ENCODE measurements around the gene ARHGAP15.
A peak's percentile ranks its signal among the peaks of the same experiment; 100 is the strongest.

ARHGAP15 gene

DNA sequence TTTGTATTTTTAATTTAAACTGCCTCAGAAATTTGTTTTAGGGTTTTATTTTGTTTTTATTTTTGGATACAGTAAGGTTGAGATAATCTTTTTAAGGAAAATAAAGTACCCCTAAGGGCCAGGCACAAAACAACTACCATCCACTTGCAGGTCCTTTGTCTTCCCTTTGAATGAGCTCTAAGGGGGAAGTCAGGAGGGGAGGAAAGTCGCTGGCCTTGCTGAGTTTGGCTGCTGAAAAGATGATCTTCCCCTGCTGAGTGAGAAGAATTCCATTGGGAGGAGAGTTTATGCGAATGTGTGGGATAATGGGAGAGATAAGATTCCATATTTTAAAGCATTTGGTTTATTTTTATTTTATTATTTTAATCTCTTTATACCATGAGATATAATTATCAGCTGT lies 100.7 kb downstream of the ARHGAP15 start:
- no peak for DNase-seq

DNA sequence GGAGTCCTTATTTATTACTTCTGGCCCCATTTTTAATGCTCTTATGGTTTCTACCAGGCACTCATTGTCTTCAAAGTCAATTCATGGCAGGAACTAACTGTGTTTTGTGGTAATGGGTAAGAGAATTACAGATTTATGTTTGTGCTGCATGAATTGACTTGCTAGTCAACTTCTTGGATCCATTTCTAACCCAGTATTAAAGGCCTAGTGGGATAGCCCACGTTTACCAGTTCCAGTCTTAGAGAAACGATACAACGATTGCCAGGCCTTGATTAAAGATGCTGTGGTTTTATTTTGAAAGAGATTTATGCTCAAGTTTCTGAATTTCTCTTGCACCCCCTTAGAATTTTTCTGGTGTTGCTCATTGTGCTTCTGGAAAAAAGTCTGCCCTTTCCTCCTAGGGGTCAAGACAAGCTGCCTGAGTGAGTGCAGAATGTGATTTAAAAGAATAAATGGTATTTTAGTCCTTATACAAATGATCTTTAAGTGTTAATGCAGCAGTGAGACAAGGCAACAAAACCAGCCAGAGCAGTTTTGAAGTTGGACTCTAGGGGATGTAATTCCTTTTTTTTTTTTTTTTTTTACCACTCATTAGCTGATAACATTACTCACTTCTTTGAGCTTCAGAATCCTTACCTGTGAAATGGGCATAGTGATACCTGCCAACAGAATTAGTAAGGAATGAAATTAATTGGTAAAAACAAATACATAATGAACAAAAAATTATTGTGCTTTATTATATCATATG lies 101.5 kb downstream of the ARHGAP15 start:
- DNase-seq: no peak

DNA sequence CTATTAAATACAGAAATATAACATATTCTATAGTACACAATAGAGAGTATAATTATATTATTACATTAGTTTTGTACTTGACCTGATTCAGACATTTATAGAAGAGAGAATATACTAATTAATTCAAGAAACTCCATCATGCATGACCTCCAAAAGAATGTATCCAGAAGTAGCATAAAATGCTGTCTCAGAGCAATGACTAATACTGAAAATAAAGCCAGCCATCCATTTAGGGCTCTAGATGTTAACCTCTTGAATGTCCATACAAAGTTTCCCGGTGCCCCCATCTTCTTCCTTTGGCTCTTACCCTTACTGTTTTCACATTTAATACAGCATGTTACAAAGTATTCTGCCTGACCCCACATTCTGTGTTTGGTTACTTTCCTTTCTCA lies 102.0 kb downstream of the ARHGAP15 start:
- no peak for DNase-seq

DNA sequence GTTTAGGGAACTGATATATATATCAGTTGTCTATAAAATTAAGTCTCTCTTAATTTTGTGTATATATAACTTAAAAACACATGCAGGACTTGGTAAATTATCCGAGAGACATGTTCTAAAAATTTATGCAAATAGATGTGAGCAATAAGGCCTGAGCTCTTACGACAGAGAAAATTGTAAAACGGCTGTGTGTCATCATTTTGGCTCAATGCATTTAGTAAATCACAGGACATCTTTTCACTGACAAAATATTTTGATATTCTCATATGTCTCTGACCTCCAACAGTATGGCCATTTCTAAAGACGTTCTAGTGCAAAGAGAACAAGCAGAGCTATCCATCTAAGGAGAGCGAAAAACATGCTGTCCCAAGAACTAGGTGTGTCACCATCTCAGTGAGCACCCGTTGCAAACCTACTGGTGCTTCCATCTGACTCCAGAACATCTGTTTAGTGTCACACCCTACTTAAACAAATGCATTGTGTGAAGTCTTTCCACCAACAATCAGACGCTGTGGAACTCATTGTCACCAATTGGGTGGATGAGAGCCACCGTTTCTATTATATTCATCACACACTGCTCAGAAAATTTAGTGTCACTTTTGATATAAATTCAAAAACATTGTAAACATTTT lies 108.0 kb downstream of the ARHGAP15 start:
- no peak for DNase-seq

DNA sequence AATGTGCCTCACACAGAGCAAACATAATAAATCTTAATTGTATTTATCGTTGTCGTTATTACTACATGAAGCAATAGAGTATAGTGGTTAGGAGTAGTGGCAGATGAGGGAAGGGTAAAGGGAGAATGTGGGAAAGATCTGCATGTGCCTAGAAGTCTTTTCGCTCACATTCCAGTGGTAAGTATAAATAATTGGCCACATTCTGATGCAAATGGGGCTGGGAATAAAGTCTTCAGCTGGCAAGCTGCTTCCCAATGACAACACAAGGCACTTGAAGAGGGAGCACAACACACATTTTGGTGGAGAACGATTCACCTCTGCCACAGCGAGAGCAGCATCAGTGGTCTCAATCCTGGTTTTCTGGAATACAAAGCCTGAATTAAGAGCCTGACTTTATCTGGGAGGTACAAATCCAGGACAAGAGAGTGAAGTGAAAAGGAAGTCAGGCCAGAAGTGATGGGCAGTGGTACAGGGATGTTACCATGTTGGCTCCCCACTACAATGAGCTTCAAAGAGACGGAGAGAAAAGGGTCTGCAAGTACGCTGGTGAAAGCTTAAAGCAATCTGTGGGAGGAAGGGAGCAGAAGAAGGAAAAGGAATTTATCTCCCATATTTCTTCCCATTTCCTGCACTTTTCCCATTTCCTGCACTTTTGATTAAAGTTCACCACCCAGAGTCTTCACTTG lies 112.3 kb downstream of the ARHGAP15 start:
- no peak for DNase-seq

DNA sequence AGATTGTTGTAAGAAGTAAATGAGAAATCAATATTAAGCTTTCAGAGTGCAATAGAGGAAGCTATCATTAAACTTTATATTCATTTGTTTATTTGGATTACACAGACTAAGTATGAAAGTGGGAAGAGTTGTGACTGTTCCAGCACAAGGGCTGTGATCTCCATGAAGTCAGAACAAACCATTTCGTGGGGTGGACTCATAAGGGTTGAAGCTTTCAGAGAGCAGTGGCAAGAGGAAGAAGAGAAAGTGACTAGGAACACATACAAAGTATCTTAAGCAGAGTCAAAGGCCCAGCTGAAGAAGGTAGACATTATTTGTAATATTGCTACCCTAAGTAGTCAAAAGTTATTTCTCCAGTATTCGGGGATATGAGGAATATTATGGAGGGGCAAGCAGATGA lies 117.0 kb downstream of the ARHGAP15 start:
- DNase-seq: no peak

DNA sequence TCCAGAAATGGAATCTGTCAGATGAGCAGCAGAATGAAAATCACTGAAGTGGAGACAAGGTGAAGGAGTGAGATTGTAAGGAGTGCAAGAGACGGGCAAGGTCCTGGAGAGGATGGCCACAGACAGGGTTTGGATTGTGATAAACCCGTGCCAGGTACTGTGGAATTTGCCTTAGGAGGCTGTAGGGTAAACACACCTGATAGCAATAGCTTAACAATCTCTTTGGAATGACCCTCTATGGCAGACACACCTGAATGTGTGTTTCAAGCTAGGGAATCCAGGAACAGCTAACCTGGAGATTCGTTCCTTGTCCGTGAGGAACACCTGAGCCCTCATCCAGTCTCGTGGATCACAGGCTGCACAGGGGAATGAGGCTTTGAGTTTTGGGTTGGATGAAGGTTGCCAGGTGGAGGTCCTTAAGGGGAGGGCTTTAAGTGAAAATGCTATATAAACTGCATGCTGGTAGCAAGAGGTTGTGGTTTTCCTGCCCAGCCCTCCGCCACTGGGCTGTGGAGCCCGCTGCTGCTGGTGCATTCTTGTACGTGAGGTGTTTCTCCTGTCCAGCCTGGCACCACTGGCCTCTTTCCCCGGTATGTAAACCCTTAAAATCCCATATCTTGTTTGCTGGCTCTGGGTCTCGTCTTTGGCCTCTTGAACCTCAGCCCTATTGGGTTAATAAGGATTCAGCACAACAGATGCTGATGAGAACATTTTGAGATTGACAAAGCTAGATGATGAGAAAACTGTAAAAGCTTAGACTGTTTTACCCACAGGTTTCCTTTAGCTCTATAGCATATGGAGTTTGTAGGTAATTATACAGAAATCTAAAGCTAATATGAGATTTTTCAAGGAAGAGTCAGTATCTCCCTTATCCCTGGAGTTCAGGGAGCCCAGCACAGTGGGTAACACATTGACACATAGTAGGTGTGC lies 117.9 kb downstream of the ARHGAP15 start:
- DNase-seq: peak in 1 of 3 experiments; percentile 24

DNA sequence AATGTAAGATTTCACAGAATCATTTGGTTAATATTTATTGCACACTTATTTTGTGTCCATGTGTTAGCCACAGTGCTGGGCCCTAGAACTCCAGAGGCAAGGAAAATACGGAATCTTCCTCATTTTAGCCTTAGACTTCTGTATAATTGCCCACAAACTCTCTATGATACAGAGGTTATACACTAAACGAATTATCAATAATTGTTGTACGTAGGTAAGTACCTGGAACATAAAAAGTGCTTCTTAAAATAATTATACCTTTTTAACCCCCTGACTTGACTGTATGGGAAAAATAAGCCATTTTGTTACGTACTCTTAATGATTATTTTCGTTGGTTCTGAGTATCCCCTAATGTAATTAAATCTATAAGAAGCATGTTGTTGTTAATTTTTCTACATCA lies 119.4 kb downstream of the ARHGAP15 start:
- peak in 2 of 3 experiments; percentile 61 to 90 for DNase-seq

DNA sequence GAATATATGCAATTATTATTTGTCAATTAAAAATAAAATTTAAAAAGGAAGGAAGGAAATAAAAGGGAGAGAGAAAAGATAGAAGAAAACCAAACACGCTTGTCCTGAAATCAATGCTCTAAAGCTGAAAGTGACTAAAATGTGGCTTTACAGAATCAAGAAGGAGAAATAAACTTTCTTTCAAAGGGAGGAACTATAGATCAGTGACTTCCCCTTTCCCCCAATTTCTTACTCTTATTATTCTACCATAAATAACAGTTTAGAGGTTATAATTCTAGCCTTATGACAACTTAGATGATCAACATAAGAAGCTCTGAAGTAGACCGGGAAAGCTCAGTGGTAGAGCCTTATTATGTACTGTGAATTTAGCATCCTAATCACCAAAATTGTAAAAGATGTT lies 122.5 kb downstream of the ARHGAP15 start:
- no peak for DNase-seq

DNA sequence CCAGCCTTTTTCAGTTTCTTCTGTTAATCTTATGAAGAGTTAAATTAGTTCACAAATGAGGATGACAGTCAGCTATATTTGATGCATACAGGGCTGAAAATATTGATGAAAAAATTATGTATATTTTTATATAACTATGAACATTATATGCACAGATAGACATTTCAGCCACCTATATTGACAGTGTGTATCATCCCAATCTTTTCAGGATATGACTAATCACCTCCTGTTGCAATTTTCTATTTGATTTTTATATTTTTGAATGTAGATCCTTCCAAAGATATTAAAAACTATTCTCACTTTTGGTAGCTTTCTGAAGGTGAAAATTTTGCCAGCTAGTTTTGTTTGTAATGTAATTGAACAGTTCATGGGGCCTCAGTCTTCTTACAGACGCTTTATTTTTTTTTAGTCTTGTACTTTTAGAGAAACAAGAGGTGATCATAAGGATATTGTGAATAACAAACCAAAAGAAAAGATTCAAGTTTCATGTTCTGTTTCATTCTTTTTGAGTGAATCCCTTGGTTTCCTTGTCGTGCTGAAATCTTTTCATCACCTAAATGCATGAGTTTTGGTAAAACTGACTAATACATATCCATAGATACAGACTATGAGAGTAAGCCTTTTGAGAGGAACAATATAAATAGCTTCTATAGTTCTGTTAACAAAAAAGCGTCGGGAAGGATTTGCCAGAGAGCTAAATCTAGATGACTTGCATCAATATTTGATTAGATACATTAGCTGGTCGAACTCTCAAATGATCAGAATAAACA lies 123.1 kb downstream of the ARHGAP15 start:
- no peak for DNase-seq

DNA sequence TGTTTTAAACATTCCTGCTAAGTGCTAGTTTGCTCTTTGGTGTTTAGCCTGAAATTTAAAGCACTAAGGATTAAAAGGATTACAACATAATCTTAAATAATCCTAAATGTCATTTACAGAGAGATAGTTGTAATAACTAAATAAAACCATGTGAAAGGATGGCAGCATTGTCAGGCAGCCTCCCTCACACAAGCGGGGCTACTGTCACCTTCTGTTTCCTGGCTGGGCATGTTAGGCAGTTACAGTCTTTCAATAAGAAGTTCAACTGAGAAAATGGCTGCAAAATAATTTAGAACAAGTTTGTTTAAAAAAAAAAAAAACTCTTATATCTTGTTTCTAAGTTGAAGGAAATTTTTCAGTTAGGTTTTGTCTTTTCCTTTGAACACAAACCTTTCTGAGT lies 124.9 kb downstream of the ARHGAP15 start:
- peak in 1 of 3 experiments; percentile 23 for DNase-seq

DNA sequence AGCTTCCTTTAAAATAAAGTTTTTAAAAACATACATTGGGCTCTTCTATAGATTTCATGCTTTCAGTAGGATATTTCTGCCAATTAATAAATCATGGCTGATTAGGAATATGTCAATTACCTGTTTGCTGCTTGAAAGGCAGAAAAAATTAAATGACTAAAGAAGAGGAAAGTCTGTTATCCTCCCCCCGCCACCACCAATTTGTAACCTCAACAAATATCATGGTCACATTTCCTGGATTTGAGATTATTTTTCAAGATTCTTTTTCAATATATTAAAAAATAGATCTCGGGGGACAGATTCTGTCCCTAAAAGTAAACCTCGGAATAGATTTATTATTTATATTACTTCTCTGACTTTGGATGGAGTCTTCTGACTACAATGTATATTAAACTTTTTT lies 125.9 kb downstream of the ARHGAP15 start:
- DNase-seq: no peak

DNA sequence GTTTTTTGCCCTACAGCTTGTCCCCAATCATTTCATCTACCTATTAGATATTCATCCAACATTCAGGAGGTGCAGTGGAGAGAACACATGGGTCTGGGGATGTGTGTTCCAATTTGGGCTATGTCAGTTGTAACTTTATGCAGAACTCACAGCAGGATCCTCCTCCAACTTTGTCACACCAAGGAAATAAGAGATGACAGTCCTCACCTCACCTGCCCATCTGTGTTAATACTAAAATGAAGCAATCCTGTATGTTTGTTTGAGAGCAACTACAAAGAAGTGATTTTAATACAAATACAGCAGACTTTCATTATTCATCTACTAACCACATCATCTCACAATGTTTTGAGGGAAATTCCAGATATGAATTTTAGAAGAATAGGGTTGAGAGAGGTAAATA lies 126.7 kb downstream of the ARHGAP15 start:
- no peak for DNase-seq

DNA sequence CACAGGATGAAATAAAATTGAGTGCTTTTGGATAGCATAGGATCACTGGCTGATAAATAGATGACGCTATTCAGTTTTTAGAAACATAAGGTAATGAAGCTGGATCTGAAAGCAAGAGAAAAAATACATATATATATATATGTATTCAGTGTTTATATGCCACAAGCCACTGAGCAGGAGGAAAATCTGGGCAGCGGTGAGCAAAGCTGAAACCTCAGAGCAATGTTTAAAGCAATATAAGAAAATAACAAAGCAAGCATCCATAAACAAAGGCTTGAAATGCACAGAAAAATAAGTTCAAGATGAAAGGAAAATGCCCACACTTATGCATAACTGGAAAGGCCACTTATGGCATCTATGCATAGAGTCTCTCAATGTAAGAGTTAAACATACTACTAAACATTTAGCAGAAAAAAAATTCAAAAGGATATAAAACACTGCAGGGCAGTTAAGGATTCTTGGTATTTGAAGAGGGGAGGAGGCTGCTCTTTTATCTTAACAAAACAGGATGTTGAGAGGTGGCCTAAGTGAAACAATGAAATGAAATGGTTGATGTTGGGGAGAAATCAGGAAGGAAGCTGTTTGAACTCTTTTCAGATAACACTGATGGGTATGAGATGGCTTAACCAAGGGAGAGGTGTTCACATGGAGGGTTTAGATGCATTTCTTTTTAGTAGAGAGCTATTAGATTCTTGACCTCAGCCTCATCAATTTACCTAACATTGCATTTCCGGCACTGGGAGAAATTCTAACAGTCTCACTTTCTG lies 129.1 kb downstream of the ARHGAP15 start:
- no peak for DNase-seq

DNA sequence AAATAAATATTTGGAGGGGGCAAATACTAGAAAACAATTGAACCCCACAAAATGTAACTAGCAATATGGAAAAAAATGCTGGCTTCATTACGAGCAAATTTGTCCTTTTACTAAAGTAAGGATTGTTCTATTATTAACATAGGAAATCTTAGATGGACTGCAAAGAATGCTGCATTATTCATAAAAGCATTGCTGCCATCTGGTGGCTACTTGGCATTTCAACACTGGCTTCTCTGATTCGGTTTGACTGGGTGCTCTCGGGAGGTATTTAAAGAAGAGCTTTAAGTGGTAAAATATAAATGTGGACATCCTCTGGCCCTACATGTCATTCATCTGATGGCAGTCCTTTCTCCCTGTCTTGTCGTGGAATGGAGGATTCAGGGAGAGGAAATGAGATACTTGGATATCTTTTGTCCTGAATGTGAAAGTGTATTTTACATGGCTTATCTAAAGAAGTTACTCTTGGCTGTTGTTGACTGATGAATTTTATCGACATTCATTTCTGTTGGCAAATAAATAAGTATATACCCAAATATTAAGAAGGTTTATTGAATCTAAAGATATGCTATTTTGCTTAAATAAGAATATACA lies 130.2 kb downstream of the ARHGAP15 start:
- peak; percentile 19 to 83 (median 54) for DNase-seq

DNA sequence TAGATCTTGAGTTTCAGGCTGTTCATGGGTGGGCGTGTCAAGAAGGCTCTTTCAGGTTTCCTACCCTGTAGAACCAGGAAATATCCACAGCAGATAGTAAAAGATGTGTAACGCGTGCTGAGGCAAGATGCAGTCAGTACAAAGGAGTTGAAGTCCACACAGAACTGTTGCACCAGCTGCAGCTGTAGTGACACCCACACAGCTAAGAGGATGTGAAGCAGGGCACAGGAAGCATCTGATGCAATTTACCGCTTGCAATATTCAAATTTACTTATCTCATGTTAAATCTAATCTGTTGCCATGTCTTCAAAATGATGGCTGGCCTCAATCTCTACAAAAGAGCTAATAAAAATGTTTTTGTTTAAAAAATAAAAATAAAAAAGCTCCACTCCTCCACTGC lies 132.8 kb downstream of the ARHGAP15 start:
- DNase-seq: no peak

DNA sequence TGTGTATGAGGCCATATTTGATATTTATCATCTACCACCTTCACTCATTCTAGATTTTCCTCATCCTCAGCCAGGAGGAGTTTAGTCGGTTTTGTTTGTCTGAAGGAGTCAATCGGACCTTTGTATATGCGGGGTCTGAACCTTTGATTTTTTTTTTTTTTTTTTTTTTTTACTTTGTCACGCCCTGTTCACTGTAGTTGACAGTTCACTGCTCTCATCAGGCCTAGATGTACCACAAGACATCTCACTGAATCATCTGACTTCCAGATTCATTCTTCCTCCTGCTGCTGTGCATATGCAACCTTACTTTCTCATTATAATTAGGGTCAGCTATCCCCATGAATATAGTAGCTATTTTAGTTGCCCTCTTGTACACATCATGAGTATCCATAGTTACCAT lies 133.2 kb downstream of the ARHGAP15 start:
- DNase-seq: no peak

DNA sequence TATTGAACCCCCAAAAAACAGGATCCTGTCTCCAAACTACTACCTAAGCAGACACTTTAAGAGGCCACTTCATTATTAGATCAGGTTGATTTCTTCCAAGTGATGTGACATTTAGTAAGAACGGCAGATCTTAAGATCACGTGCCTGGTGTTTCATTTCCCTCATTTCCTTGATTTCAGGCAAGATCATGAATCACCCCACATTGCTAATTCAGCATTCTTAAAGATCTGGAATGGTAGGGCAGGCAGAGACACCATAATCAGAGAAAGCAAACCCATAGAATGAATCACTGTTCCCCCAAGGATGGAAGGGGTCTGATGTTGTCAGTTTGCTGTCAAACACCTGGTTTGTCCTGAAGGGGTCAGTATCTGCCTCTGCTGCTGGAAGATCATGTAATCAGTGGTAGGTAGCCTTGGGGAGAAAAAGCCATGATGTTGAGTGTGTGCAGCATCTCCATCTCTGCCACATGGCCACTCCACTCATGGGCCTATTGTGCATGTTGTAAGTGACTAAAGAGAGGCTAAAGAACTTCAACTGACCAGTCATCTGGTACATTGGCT lies 133.9 kb downstream of the ARHGAP15 start:
- peak in 1 of 3 experiments; percentile 19 for DNase-seq

DNA sequence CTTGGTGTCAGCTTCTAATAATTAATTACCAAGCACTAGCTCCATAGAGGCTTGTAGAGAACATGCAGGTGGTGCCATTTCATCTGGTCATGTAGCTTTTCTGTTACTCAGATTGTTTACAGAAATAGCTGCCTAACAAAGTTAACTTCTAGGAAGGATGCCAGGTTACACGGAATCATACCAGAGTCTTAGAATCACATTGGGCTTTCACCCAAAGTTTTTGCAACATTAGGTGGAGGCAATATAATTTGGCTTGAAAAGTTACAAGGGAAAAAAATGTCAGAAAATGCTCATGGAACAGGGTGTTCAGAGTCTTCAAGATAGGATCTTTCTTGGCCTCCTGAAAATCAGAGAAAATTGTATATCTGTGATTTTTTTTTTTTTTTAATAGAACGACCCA lies 135.6 kb downstream of the ARHGAP15 start:
- DNase-seq: no peak

DNA sequence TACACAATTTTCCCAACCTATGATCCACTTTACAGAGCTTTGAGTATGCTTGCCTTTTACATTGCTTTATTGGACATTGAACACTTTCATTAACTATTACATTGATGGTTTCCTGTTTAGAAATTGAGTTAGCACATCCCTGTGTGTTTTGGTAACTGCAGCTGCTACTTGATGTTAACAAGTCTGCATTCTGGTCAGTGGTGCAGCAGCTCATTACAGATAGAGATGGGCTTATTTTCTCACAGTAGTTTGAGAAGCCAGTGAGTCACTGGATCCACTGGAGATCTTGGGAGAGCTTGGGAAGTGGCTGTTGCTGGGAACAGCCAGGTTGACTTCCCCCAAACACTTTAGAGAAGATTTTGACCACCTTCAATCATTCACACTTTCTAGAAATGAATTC lies 150.5 kb downstream of the ARHGAP15 start:
- no peak for DNase-seq

All from NCI-H1417 (cell line).